DMS79 (cell line): ENCODE data around the gene SUFU.
A peak's percentile ranks its signal among the peaks of the same experiment; 100 is the strongest.
"Not testable (repeated sequence)": the region's sequence is repeated elsewhere in the genome, so short reads cannot be mapped to it uniquely, and the experiment has no call there.

Experiments
- DNase-seq: peaks from one replicate; lab custom pipeline; 2025; lab: John Stamatoyannopoulos, UW

Gene SUFU

DNA sequence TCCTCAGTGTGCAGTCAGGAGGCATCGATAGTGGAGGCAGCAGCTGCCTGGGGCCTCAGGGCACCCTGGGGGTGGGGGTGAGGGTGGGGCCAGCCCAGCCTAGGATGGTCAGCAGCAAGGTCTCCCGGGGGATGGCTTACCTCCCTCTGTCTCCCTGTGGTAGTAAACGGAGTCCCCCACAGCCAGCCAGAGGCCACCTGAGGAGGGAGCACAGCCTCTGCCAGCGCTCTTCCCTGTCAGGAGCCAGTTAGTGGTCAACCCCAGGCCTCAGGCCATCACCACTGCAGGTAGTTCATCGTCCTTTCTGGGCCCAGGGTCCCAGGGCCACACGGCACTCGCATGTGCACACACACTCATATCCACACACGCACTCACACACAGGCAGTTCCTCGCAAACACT, 23.4 kb upstream of the SUFU start:
- DNase-seq, result no peak

DNA sequence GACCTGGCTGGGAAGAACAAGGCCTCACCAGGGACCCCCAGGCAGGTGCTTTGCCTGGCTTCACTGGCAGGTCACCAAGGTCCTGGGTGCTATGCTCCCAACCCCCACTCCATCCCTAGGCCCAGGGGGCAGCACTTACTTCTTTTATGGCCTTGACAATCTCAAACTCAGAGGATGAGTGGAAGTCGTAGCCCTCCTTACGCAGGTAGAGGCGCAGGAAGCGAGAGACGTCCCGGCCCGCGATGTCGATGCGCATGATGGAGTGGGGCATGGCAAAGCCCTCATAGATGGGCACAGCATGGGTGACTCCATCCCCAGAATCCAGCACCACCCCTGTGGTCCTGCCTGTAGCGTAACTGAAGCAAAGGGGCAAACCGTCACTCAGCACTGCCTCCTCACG, 19.8 kb upstream of the SUFU start:
- DNase-seq, result no peak

DNA sequence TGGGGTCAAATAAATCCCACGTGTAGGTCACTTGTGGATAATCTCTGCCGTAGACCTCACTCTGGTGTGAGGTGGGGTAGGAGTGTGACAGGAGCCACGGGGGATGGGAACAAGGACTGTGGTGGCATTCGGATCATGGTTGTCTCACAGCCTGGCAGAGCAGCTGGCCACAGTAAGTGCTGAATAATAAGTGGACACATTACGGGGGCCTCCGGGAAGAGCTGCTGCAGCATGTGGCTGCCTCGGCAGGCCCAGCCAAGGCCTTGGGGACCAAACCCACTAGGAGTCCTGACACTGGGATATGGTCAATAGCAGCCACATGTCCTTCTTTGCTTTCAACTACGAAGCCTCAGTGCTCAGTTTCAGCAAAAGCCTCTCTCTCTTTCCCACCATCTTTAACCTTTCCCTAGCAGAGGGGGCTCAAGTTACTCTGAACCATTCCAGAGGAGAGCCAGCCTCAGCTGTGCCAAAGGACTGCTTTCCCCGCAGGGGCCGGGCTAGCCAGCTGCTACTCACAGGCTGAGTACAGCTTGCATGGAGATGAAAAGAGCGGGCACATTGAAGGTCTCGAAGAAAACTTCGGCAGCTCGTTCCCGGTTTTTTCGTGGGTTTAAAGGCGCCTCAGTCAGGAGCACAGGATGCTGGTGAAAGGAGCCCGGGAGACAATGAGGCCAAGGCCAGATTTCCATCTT, 18.5 kb upstream of the SUFU start:
- no peak for DNase-seq

DNA sequence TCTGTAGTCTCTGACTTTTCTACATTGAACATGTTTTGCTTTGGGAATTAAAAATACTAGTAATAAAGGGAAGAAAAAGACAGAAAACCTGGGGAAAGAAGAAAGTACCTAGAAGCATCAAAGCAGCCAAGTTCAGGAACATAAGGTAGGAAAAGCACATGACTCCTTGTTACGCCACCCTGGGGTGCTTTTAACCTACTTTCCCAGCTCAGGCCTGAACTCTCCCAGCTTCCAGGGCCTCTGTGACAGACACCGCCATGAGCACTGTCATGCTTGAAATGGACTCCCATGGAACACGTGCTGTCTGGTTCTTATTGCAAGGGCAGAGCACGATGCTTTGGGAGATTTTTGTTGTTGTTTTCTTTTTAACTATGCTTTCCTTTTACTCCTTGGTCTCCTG, 12.6 kb upstream of the SUFU start:
- DNase-seq, result no peak

DNA sequence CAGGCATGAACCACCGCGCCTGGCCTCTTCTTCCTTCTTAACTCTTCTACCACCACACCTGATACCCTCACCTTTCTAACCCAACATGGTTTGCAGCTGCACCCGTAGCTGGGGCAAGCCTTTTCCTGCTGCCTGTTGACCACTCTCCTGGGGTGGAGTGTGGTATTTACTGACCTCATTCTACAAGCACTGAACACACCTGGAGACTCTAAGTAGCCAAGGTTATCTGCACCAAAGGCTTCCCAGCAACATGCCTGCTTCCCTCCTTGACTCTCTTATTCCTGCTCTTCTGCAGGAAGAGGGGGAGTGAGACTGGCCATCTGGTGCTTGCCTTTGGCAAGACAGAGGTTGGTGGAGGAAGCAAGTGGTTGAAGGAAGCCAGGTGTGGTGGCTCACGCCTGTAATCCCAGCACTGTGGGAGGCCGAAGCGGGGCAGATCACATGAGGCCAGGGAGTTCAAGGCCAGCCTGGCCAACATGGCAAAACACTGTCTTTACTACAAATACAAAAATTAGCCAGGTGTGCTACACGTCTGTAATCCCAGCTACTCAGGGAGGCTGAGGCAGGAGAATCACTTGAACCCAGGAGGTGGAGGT, 11.3 kb upstream of the SUFU start:
- no peak for DNase-seq

DNA sequence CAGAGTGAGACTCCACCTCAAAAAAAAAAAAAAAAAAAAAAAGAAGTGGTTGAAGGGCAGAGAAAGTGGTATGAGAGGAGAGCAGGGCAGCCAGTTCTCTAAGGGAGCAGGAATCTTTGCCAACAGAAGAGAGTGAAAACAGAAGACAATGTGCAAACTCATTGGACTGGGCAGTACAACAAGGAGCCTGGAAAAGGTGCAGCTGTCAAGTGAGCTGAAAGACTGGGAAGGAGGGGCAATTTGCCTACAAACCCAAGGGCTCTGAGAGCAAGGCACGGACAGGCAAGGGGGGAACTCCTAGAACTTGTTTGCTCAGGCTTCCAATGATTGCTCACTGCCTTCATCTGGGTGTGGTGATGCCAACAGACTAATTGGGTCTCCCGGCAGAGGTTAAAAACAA, 10.8 kb upstream of the SUFU start:
- no peak for DNase-seq

DNA sequence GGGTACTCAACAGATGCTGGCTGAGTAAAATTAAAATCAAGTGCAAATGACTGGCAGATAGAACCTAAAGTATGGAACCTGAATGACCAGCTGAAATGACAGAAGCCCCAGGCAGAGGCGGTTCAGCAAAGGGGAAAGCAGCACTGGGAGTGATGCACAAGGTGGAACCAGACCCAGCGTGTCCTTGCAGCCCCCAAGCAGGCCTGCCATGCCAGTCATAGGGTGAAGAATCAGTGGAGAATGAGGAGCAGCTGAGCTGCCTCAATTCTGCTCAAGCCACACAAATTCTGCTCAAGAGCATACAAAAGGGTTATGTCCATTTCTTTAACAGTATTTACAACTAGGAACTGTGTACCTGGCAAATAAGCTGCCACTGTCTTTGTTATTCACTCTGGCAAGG, 10.0 kb upstream of the SUFU start:
- DNase-seq, result no peak

DNA sequence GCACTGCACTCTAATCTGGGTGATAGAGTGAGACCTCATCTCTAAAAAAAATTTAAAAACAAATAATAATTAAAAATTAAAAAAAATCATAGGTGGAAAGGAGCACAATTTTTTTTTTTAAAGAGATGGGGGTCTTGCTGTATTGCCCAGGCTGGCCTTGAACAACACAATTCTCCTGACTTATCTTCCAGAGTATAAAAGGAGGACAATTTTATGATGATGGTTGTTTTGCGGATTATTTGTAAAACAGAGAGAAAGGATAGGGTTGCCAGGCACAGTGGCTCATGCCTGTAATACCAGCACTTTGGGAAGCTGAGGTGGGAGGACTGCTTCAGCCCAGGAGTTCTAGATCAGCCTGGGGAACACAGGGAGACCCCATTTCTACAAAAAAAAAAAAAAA, 6.2 kb upstream of the SUFU start:
- no peak for DNase-seq

DNA sequence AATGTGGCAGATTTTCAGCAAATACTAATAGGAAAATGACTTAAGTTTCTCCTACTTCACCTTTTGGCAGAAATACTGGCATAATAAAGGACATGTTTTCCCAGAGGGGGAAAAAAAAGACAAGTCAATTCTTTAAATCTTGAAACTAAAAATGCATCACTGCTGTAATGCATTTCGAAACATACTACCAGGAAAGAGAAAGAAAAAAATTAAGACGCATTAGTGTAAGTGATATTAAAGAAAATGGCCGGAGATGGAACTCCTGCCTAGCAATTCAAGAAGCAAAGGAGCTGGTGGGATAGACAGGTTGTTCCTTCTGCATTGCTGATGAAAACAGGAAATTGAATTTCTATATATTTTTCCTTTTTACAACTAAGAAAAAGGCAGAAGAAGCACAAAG, 4.4 kb upstream of the SUFU start:
- DNase-seq, result no peak

DNA sequence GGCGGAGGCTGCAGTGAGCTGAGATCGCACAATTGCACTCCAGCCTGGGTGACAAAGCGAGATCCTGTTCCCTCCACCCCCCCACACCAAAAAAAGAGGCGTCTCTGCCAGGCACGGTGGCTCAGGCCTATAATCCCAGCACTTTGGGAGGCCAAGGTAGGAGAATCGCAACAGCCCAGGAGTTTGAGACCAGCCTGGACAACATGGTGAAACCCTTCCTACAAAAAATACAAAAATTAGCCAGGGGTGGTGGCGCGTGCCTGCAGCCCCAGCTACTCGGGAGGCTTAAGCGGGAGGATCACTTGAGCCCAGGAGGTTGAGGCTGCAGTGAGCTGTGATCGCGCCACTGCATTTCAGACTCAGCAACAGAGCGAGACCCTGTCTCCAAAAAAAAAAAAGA, 3.1 kb upstream of the SUFU start:
- DNase-seq, result not testable (repeated sequence)

DNA sequence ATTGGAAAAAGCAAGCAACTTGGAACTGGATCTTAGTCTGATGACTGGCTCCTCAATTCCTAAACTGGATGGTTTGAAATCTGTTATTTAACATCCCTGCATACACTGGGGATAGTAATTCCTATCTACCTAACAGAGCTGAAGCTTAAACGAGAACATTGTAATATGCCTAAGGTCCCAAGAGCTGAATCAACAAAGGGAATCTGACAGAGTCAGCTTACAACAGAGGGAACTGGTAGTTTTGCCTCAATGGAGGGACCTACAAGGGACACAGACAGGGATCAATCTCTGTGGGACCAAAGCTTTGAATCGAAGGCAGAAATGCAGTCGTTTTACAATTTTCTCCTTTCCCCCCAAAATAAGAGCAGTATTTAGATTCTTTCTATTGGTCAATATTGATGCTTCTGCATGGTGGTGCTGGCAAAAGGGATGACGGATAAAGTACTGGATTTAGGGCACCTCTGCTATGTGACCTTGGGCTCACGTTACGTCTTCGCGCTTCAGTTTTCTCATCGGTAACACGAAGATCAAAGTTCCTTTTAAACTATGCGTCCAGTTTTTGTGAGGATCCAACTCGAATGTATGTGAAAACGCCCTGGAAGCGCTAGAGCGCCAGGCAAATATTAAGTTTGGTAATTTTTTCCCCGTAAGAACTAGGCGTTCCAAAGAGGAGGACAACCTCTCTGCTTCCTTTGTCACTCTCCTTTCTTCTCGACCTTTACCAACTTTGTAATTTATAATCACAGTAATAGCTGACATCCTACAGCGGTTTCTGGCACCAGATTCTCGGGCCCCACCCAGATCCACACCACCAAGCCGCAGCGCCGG, 2.4 kb upstream of the SUFU start:
- no peak for DNase-seq

DNA sequence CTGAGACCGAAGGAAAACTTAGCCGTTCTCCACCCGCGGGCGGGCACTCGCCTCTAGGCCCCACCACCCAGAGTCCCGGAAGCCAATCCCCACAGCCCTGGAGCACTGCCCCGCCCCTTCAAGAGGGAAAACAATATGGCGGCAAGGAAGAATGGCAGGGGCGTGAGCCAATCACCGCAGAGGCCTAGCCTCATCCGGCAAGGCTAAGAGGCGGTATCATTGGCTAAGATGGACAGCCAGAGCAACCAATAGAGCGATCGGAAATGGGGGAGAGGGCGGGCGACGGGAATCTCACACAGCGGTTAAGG, 1.8 kb upstream of the SUFU start:
- peak; percentile 79 for DNase-seq

DNA sequence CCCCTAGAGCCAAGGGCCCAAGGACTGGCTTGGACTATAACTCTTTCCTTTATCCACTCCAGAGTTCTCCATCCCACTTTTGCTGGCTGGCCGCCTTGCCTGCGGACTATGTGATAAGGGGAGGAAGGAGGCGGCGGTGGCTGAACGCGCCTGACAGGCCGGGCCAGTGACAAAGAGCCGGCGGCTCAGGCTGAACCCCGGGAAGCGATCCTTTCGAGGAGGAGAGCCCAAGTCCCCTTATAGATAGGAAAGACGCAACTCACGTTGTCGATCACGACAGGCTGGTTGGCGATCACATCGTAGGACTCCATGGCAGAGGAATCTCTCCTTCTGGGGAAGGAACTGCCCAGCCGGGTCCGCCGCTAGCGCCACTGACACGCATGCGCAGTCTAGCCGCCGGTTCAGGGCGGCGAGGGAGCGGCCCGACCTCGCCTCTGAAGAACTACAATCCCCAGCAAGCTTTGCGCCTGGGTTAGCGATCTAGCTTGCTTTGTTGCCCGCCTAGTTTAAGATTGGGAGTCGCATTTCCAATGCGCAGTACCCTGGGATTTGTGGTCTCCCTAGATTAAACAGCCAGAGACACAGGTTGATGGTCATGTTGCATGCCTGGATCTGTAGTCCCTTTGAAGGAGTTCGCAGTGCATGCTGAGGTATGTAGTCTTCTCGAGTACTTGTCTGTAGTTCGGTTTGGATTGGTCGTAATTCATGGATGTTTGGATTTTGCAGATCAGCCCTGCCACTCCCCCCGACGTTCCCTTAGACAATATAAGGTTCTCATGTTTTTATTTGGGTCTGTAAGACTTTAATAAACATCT, 1.2 kb upstream of the SUFU start, which contains the start of gene ACTR1A:
Gene ACTR1A (minus strand): TSS at position 376 of the 815 bp plus-strand sequence. CDS start 65 bp downstream, at position 311.
- DNase-seq, result peak; percentile 94

DNA sequence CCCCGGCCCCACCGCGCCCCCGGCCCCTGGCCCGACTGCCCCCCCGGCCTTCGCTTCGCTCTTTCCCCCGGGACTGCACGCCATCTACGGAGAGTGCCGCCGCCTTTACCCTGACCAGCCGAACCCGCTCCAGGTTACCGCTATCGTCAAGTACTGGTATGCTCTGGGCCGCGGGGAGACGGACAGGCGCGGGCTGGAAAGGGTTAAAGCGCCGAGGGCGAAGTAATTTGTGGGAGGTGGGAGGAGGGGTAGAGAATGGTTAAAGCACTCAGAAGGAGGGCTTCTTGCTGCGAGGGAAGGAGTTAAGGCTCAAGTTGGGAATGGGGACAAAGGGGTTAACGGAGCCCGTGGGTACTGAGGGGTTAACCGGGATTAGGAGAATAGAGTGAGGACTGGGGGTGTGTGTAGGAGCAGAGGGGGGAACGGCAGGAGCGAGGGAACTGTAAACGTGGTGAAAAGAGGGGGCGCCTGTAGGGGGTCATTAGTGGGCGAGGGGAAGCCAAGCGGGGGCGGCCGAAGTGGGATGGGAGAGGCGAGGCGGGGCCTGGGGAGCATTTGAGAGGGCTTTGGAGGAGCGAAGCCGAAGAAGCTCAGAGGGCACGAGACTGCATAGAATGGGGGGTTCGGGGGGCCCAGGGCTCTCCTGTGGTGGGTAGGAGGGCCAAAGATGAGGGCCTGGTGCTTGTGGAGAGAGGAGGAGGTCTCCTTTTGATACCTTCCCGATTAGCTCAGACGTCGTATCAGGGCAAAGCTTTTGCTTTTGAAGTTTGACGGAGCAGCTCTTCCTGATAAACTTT, 605 bp downstream of the SUFU start:
- no peak for DNase-seq

DNA sequence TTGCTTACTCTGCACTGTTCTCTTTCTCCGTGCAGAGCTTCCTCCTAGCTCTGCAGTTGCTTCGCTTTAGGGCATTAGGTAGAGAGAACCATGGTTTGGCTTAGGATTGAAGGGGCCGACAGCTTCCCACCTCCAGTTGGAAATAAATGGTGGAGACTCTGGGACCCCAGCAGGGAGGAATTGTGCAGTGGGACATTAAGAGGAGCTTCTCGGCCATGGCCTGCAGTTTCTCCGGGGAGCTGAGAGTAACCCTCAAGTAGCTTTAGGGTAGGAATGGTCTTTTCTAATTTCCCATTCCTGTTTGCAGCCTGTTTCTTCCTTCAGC, 1.2 kb downstream of the SUFU start:
- DNase-seq, result no peak

DNA sequence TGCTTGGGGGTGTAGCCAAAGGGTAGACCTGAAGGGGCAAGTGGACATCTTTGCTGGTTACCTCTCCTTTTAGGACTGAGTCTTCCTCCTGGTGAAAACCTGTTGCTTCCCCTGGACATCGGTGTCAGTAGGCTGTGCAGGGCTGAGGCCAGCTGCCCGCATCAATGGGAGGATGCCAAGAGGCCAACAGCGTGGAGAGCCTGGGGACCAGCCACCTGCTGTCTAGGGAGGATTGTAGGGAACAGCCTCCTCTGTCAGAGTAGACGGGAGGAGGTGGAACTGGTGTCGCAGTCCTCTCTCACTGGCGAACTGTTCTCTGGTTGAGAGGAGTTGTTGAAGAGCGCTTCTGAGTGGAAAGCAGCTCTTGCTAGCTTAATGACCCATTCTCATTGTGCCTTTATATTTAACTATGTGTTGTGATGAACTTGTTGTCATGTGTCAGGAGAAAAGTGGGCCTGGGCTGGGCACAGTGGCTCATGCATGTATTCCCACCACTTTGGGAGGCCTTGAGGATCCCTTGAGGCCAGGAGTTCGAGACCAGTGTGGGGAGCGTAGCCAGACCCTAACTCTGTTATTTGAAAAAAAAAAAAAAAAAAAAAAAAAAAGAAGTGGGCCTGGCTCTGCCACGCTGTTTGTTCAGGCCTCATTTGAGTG, 1.8 kb downstream of the SUFU start:
- DNase-seq, result peak; percentile 62

DNA sequence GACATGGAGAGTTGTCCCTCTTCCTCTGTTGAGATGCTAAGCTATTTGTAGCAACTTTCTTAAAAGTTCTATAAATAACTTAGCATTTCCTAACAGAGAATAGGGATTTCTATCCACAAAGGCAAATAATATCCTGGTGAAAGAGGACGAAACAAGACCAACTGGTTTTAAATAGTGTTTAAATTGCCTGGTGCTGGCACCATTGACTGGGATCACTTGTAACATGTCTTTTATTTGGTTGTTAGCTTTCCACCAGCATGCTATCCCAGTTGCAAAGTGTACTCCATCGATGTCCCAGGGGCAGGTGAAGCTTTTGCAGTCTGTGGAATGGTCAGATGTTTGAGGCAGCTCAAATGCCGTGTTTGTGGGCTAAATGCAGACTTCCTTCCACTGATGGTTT, 3.7 kb downstream of the SUFU start:
- no peak for DNase-seq

DNA sequence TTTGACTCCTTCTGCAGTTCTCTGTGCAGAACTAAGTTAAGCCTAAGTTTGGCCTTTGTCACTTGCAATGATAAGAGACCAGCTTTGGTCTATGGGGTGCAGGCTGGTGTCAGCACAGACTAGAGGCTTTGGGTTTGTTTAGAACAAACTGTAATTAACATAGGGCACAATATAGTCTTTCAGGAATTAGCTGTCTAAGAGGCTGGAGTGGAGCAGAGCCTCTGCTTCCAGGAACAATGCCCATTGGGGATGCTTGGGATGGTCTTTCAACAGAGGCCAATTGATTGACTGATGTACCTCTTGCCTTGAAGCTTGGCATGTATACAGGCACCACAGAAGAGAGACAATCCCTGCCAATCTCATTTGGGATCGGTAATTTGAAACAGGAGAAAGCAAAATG, 4.7 kb downstream of the SUFU start:
- no peak for DNase-seq

DNA sequence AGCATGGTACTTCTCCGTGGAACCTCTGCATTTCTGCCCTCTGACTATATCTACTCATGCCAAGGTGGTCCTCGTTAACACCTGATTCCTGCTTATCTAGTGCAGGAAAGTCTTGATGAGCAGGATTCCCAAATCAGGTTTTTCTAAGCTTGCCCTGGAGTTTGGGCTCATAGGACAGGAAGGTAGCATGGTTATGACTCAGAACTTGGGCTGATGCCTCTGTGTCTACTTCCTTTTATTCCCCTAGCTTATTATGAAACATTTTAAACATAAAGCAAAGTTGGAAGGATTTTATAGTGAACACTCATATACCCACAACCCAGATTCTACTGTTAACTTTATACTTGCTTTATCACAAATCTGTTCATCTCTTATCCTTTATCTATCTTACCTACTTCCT, 5.6 kb downstream of the SUFU start:
- no peak for DNase-seq

DNA sequence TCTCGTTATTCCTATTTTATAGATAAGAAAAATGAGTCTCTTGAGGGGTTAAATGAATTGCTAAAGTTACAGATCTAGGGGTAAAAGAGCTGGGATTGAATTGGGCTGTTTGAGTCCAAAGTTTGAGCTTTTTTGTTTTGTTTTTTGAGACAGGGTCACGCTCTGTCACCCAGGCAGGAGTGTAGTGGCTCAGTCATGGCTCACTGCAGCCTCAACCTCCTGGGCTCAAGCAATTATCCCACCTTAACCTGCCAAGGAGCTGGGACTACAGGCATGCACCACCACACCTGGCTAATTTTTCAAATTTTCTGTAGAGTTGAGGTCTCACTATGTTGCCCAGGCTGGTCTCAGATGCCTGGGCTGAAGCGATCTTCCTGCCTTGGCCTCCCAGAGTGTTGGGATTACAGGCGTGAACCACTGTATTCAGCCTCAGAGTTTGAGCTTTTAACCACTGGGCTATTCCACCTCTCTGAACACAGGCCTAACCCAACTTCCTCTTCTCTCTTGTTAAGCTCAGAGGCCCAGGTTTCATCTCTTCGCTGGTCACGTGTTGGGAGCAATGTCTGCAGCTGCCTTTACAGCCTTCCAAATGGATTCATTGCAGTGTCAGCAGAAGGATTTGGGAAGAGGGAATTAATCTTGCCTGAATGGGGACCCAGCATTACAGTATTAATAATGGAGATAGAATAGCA, 8.0 kb downstream of the SUFU start:
- no peak for DNase-seq
